NCI-H524 (cell line): ENCODE measurements around the gene NDUFV2.
"Not testable (repeated sequence)": the region's sequence is repeated elsewhere in the genome, so short reads cannot be mapped to it uniquely, and the experiment has no call there.

Experiments
- DNase-seq, 2 experiments: peaks; one replicate each; lab custom pipeline; 2025; lab: John Stamatoyannopoulos, UW

Gene NDUFV2

DNA sequence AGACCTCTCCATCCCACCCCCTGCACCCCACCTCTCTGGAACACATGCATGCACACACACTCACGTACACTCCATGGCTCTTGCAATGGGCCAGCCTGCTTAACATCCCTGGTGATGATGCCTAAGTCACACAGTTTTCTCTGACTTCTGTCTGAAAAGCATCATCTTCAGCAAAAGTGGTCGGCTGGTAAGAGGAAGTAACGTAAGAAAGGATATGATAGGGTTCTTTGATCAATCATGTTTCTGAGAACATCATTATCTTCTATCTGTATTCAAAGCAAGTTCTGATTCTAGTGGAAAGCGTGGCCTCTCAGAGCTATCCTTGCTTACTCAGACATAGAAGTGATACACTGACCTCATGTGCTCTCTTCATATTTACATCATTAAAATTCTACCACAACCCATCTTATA, 11.4 kb upstream of the NDUFV2 start:
- DNase-seq = no peak

- DNase-seq = no peak
Measured at GRCh38 chr18:9092665-9093064, 9.8 kb upstream of the NDUFV2 start.

- not testable (repeated sequence) for DNase-seq
Measured at GRCh38 chr18:9093109-9093508, 9.4 kb upstream of the NDUFV2 start.

DNA sequence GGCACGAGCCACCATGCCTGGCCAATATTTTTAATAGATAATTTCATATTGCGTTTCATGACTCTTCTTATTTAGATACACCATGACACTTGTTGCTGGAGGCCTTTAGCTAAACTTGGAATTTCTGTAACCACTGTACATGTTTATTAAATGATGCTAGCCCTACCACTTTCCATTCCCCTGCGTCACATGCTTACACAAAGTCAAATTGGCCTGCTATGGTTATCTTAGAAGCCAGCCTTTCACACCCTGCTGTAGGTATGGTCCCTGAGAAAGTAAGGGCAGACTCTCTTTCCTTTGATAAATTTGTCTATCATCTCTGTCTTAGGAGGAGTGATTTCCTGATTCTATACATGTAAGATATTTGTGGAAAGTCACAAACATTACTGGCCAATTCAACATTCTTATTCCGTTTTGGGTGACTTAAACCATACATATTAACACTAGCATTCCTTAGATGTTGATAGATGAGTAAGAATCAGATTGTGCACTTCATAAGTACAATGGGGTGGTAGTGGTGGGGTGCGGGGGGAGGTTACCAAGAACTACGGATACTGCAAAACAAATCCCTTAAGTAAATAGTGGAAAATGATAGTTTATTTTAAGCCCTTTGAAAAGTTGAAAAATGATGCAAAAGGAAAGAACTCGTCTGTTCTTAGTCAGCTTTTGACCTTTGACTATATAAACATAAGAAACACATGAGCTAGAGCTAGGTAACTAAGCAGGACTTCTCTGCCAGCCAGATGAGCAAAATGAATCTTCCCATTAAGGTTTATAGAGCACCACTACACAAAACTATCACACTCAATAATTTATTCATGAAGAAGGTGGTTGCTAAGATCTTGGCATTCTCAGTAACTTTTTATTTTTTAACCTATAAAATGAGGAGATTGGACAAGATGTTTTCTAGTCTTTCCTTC, 7.9 kb upstream of the NDUFV2 start:
- no peak for DNase-seq

DNA sequence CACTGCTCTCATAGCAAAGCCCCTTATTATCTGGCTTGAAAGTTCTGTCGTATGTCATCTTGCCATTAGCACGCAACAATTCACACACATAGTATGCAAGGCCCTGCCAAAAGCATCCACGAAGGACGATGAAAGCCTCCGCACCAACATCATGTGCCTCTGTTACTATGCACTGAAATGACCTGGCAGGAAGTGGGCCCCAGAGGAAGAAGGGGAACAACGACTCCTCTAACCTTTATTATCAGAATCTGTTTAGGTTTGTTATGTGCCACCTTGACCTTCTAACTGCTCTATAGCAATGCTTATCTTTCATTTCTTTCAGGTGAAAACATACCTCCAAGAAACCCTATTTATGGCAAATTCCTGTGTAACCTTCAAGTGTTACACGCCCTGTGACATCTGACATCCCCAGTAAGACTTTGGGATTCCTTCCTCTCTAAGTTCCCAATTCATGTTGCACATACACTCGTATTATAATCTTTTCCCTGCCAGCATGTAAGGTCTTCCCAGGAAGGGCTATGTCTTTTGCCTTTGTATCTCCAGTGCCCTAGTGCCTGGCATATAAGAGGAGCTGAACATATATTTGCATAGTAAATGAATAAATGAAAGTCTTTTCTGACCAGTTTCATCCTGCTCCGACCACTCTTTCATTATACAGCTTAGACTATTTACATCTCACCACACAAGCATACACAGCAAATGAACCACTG, 7.0 kb upstream of the NDUFV2 start:
- DNase-seq = no peak

GRCh38 chr18:9096007-9096371, 6.5 kb upstream of the NDUFV2 start:
- DNase-seq = no peak

GRCh38 chr18:9096685-9097084, 5.8 kb upstream of the NDUFV2 start:
- no peak for DNase-seq

DNA sequence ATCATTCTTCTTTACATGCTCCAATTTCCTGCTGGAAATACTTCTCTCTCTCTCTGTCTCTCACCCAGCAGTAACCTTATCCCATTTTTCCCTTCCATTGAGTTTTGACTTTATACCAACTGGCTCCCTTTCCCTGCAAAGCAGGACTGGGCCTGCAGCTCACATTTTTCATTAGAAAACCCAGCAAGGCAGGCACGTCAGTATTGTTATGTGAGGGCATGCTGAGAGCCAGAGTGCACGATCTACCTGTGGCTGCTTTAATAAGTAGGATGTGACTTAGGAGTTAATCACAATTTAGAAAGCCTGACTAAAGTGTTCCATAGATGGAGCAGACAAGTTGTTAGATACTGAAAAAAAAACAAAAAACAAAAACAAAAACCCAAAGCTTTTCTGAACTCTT, 5.2 kb upstream of the NDUFV2 start:
- DNase-seq = no peak

GRCh38 chr18:9100796-9101195, 1.7 kb upstream of the NDUFV2 start:
- no peak for DNase-seq

DNA sequence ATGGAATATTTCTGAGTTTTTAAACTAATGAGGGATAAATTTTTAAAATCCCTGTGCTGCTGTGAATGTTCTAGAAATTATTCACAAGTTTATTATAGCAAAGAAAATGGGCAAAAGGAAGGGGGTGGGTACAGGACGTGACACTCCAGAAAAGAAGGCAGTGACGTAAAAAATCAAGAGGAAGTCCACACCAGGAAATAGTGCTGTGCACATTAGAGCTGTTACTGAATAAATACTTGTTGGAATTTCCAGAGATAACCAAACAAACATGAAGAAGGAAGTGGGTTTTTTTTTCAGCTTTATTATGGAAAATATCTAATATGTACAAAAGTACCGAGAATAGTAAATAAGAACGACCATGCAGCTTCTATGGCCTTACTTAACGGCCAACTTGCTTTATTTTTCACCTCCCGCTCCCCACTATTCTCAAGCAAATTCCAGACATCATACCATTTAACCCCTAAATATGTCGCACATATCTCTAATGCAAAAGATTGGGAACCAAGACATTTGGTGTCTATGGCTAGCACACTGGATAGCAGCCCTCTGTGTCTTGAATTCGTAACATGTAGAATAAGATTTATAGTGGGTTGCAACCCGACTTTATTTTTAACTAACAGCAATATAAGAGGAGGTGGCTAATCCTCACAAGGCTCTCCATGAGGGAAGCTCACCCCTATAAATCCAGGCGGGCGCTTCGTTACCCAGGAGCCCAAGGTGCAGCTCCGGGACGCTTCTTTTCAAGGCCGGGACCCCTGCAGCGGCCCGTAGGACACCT, 580 bp upstream of the NDUFV2 start:
- no peak for DNase-seq

DNA sequence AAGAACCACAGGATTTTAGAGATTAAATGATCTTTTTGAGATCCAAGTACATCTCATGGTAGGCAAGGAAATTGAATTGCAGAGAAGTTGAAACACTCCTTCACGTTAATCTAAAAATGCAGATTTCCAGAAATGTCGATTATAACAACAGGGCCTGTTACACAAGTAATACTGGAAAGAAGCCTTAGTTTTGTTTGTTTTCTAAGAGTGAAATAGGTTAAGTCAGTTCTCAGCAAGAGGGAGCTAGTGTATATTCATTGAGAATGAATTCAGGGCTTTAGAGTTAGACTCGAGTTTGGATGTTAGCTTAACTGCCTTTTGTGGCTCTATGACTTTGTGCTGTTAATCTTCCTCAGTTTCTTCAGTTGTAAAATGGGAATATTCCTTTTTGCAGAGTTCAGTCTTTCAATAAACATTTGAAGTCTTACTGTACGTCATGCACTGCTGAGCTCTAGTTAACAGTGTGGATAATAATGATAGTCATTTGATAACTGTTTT, 926 bp downstream of the NDUFV2 start:
- DNase-seq = no peak

DNA sequence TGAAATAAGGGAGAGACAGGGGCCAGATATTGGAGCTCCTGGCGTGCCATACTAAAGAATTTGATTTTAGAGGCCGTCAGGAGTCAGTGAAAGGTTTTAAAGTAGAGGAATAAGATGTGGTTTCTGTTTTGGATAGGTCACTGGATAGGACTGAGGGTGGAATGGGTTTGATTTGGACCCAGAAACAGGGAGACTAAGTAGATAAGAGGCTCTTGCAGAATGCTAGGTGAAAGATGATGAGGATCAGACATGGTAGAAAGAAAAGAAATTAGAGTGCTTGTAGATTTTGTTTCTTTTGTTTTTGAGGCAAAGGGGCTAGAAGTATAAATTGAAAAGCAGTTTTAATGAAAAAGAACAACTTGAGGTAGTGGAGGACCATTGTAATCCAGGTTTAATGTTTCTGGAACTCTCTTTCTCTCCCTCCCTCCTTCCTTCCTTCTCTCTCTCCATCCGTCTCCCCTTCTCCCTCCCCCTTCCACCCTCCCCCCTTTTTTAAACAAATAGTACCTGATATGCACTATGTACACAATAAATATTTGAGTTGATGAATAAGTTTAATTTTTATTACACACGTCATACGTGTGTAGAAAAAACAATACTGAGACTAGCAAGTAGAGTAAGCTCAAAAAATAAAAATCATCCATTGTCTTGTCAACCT, 1.9 kb downstream of the NDUFV2 start:
- no peak for DNase-seq

DNA sequence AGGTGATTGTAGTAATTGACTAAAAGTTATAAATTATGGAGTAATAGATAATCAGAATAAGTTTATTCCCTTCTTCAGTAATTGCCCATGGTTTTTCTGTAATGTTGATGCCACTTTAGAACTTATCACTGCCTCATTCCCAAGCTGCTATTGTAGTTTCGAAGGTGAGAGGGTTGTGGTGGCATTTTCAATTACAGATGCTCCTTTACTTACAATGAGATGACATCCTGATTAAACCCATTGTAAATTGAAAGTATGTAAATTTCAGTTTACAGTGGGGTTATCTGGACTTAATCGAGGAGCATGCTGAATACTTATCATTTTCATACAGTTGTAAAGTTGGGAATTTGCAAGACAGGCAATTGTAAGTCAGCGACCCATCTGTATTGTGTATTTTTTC, 2.9 kb downstream of the NDUFV2 start:
- DNase-seq = no peak

DNA sequence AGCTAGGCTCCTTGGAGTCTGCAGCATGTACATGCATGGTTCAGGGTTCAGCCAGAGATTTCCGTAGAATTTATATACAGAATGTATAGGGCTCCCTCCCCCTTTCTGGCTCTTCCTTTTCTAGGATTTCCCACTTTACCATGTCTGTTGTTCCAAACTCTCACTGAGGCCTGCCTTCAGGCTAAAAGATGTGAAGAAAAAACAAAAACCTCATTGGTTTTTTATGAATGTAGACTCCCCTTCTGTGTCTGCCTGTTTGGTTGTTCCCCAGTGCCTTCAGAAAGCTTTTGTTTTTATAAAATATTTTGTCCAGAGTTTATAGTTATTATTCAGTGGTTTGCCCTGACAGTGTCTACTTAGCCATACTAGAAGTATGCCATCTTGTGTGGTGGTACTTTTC, 3.6 kb downstream of the NDUFV2 start:
- DNase-seq = no peak

- peak; percentile 55 to 77 for DNase-seq
Measured at GRCh38 chr18:9106800-9107584, 4.5 kb downstream of the NDUFV2 start.

DNA sequence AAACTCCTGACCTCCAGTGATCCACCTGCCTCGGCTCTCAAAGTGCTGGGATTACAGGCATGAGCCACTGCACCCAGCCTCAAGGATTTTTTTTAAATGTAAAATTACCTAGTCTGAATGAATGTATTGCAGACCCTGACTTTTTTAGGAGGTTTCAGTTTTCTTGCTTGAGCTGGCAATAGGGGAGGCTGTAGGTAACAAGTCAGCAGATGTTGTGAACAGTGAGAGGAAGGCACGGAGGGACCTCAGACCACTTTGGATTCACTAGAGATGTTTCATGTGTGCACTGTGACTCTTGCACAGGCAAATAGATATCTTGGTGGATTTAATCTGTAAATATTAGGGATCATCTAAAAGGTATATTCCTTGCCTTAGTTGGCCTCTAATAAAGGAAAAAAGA, 6.4 kb downstream of the NDUFV2 start:
- DNase-seq = no peak

DNA sequence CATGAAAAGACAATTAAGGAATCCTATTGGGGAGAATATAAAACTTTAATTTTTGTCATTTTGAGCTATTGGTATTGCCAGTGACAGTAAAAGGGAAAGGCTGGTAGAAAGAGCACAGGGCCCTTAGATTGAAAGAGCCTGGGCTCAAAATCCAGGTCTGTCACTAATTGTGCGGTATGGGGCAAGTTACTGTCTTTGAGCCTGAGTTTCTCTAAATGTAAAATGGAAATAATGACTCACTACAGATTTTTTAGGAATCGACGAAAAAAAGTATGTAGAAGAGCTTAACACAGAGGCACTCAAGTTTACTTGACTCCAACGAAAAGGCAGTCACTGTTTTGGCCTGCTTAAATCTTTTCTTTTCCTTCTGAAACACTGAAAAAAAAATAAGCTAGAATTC, 7.0 kb downstream of the NDUFV2 start:
- DNase-seq = no peak

GRCh38 chr18:9113468-9114149, 11.1 kb downstream of the NDUFV2 start:
- no peak for DNase-seq

DNA sequence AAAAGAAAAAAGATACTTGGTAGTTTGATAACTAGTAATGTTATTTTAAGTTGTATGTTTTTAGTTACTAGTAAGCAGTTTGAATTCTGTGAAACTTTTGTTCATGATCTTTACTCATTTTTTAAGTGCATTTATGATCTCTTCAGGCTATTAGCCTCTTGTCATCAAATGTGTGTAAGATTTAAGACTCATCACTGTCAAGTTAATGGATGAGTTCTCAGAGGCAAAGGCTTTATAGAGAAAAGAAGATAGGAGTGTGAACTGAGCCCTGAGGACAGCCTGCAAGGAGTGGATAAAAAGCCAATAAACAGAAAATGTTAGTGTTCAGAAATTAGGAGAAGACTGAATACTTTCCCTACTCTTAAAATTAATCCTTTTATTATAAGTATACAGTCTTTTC, 13.5 kb downstream of the NDUFV2 start:
- DNase-seq = no peak
